Neuron (in vitro differentiated cells): ENCODE results near the gene DNM1.

ENCODE experiments used
- H2AFZ ChIP-seq: one replicate; pipeline ENCODE4 v1.6.1; 2013; ENCODE audit warnings: low read depth, mild to moderate bottlenecking, inconsistent platforms, low read length, moderate library complexity
- H3K27me3 ChIP-seq: one replicate; pipeline ENCODE4 v1.6.1; 2013; ENCODE audit warnings: low read length; ENCODE audit not compliant: insufficient read depth
- H3K36me3 ChIP-seq: one replicate; pipeline ENCODE4 v1.6.1; 2013; ENCODE audit warnings: low read length; ENCODE audit not compliant: insufficient read depth
- H3K4me1 ChIP-seq: one replicate; pipeline ENCODE4 v1.6.1; 2013; ENCODE audit warnings: low read length; ENCODE audit not compliant: insufficient read depth
- H3K4me3 ChIP-seq: 2 replicates; pipeline ENCODE4 v1.5.1; 2013; ENCODE audit warnings: mild to moderate bottlenecking, low read length, moderate library complexity
- H3K9me3 ChIP-seq: one replicate; pipeline ENCODE4 v1.6.1; 2013; ENCODE audit warnings: low read length

Gene DNM1

GRCh38 chr9:128258326-128258725, 55.1 kb downstream of the DNM1 start:
- Histone ChIP-seq H3K36me3 (peaks cover 61% of the 10 kb centered on the region), H3K27me3 (no peaks in the 10 kb centered on the region), H3K9me3 (no peaks in the 10 kb centered on the region), H2AFZ (no peak overlapping the region), H3K4me1 (no peaks in the 10 kb centered on the region), H3K4me3 (no peak overlapping the region)

- Histone ChIP-seq H3K9me3 (no peaks in the 10 kb centered on the region), H3K36me3 (peaks cover 61% of the 10 kb centered on the region), H3K4me3 (no peak overlapping the region), H2AFZ (no peak overlapping the region), H3K4me1 (no peaks in the 10 kb centered on the region), H3K27me3 (no peaks in the 10 kb centered on the region)
These were observed 56.0 kb downstream of the DNM1 start for GRCh38 chr9:128259156-128259555.

- Histone ChIP-seq H3K4me3 (no peak overlapping the region), H3K9me3 (no peaks in the 10 kb centered on the region), H2AFZ (no peak overlapping the region), H3K4me1 (no peaks in the 10 kb centered on the region), H3K27me3 (no peaks in the 10 kb centered on the region), H3K36me3 (peaks cover 65% of the 10 kb centered on the region)
These were observed 57.2 kb downstream of the DNM1 start for GRCh38 chr9:128260340-128260739.

DNA sequence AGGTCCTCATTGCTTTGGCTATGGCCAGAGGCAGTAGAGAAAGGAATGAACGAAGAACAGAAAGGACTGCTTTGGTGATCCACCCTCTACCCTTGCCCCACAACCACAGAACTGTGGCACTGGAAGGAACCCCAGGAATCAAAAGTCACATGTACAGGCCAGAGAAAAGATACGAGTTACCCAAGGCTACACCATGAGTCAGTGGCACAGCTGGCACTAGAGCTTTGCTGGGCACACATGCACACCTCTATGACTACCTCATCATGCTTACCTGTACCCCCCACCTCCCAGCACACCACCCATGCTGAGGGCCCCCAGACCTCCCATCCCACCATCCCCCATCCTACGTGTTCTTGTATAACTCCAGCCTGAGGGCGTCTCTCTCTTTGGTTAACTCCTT, 59.5 kb downstream of the DNM1 start:
- H3K9me3 ChIP-seq: no peaks in the 10 kb centered on the region
- H3K4me3 ChIP-seq: no peak overlapping the region
- H3K27me3 ChIP-seq: no peaks in the 10 kb centered on the region
- H3K4me1 ChIP-seq: no peaks in the 10 kb centered on the region
- no peak overlapping the region for H2AFZ ChIP-seq
- H3K36me3 ChIP-seq: peaks cover 66% of the 10 kb centered on the region

GRCh38 chr9:128265348-128265847, 62.2 kb downstream of the DNM1 start:
- Histone ChIP-seq H3K4me3 (no peak overlapping the region), H2AFZ (no peak overlapping the region), H3K27me3 (no peaks in the 10 kb centered on the region), H3K36me3 (peaks cover 48% of the 10 kb centered on the region), H3K4me1 (no peaks in the 10 kb centered on the region), H3K9me3 (no peaks in the 10 kb centered on the region)

GRCh38 chr9:128266868-128267590, 63.9 kb downstream of the DNM1 start:
- Histone ChIP-seq H3K4me3 (no peak overlapping the region), H3K27me3 (no peaks in the 10 kb centered on the region), H2AFZ (no peak overlapping the region), H3K36me3 (peaks cover 40% of the 10 kb centered on the region), H3K9me3 (no peaks in the 10 kb centered on the region), H3K4me1 (no peaks in the 10 kb centered on the region)

- Histone ChIP-seq H3K36me3 (peaks cover 42% of the 10 kb centered on the region), H3K27me3 (no peaks in the 10 kb centered on the region), H3K4me3 (no peak overlapping the region), H2AFZ (no peak overlapping the region), H3K4me1 (peaks cover 12% of the 10 kb centered on the region), H3K9me3 (no peaks in the 10 kb centered on the region)
These were observed 67.9 kb downstream of the DNM1 start for GRCh38 chr9:128271112-128271511.

DNA sequence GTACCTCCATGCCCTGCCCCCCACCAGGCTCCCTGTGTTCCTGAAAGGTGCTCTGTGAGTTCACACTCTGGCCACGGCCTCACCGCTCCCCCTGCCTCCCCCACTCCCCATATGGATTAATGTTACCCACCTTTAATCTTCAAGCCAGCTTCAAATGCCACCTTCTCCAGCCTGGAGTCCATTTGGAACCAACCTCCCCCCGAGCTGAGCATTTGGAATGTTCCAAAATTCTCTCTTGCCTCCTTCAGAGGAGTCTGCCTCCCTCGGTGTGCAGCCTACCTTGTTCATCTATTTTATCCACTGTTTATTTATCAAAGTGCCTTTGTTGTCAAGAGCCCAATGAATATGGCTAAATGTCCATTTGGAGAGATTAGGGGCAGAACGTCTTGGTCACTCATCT, 68.3 kb downstream of the DNM1 start:
- Histone ChIP-seq H3K4me1 (peaks cover 12% of the 10 kb centered on the region), H3K27me3 (no peaks in the 10 kb centered on the region), H3K36me3 (peaks cover 42% of the 10 kb centered on the region), H3K9me3 (no peaks in the 10 kb centered on the region), H3K4me3 (no peak overlapping the region), H2AFZ (no peak overlapping the region)

DNA sequence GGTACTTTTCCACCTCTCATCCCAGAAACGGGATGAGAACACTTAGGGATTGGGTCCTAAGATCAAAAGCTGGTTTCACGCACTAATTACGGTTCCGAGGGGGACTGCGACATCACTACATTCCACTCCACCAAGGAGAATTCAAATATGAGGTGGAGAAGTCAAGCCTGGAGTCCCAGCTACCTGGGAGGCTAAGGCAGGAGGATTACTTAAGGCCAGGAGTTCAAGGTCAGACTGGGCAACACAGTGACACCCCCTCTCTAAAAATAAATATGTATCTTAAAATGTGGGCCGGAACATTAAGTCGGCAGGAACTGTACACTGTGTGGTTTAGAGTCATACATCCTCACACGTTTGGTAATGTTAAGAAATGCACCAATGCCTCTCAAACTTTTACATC, 71.1 kb downstream of the DNM1 start:
- H3K4me1 ChIP-seq: peaks cover 16% of the 10 kb centered on the region
- H3K4me3 ChIP-seq: no peak overlapping the region
- no peak overlapping the region for H2AFZ ChIP-seq
- peaks cover 25% of the 10 kb centered on the region for H3K36me3 ChIP-seq
- no peaks in the 10 kb centered on the region for H3K27me3 ChIP-seq
- H3K9me3 ChIP-seq: no peaks in the 10 kb centered on the region

- no peaks in the 10 kb centered on the region for H3K9me3 ChIP-seq
- H3K4me3 ChIP-seq: peak within 1 kb of the TSS; percentile 69
- peak within 1 kb of the TSS; percentile 74 for H2AFZ ChIP-seq
- peaks cover 16% of the 10 kb centered on the region for H3K4me1 ChIP-seq
- peaks cover 25% of the 10 kb centered on the region for H3K36me3 ChIP-seq
- no peaks in the 10 kb centered on the region for H3K27me3 ChIP-seq
These were observed 72.2 kb downstream of the DNM1 start, which contains the start of gene GOLGA2 for GRCh38 chr9:128275198-128276007. GOLGA2 (minus strand) TSS chr9:128276007; CDS start chr9:128275976, 31 bp downstream.

- H3K9me3 ChIP-seq: no peaks in the 10 kb centered on the region
- peak within 1 kb of the TSS; percentile 74 for H2AFZ ChIP-seq
- H3K4me3 ChIP-seq: peak within 1 kb of the TSS; percentile 69
- peaks cover 16% of the 10 kb centered on the region for H3K4me1 ChIP-seq
- H3K27me3 ChIP-seq: no peaks in the 10 kb centered on the region
- H3K36me3 ChIP-seq: peaks cover 24% of the 10 kb centered on the region
These were observed 72.9 kb downstream of the DNM1 start, which contains the start of gene SWI5 for GRCh38 chr9:128276008-128276573. SWI5 (plus strand) TSS chr9:128276276.

GRCh38 chr9:128276574-128277270, 73.5 kb downstream of the DNM1 start:
- Histone ChIP-seq H3K4me1 (peaks cover 16% of the 10 kb centered on the region), H3K36me3 (peaks cover 19% of the 10 kb centered on the region), H3K9me3 (no peaks in the 10 kb centered on the region), H3K27me3 (no peaks in the 10 kb centered on the region), H3K4me3 (peak overlapping the region; percentile 69), H2AFZ (peak overlapping the region; percentile 15)
